SK-N-MC (cell line): Measurements from ENCODE around the gene C4orf51.
"Not testable (repeated sequence)": the region's sequence is repeated elsewhere in the genome, so short reads cannot be mapped to it uniquely, and the experiment has no call there.

ENCODE experiments used
- DNase-seq: peaks from one replicate; pipeline ENCODE4 v3.0.0-alpha.2; 2011; ENCODE audit warnings: low read depth, low spot score
- H3K27ac ChIP-seq: fragments of 200-600 bp; sonication (generic); 2 replicates; pipeline ENCODE4 v1.5.1; 2016; ENCODE audit warnings: mixed run types
- H3K36me3 ChIP-seq: fragments of 200-600 bp; sonication (generic); 2 replicates; pipeline ENCODE4 v1.6.1; 2017; ENCODE audit warnings: antibody characterized with exemption, low read length, mixed read lengths; ENCODE audit not compliant: insufficient read depth
- H3K4me3 ChIP-seq: fragments of 200-600 bp; sonication (generic); 2 replicates; pipeline ENCODE4 v1.5.1; 2016
- H3K9ac ChIP-seq: fragments of 200-600 bp; sonication (generic); 2 replicates; pipeline ENCODE4 v1.8.0; 2017; ENCODE audit warnings: mixed run types, mixed read lengths; ENCODE audit not compliant: insufficient read length
- H3K9me3 ChIP-seq: fragments of 200-600 bp; sonication (generic); 2 replicates; pipeline ENCODE4 v1.6.1; 2017; ENCODE audit warnings: low read depth, mild to moderate bottlenecking, antibody characterized with exemption, low read length, moderate library complexity, mixed read lengths
- EZH2 ChIP-seq: fragments of 200-600 bp; sonication (generic); IDR thresholded peaks from one replicate; pipeline ENCODE4 v1.6.1; 2017; ENCODE audit warnings: antibody characterized with exemption
- FOXP2 ChIP-seq: optimal IDR thresholded peaks from 2 replicates; pipeline ENCODE3; 2011; ENCODE audit warnings: mild to moderate bottlenecking, moderate library complexity; ENCODE audit not compliant: insufficient read depth; ENCODE audit errors: extremely low read length, control extremely low read depth
- POLR2AphosphoS5 ChIP-seq: IDR thresholded peaks from 2 replicates; pipeline ENCODE4 v1.6.1; 2012; ENCODE audit warnings: mild to moderate bottlenecking, low read depth, low read length, borderline replicate concordance

Gene C4orf51

GRCh38 chr4:145665773-145666172, 14.2 kb upstream of the C4orf51 start:
- Histone ChIP-seq H3K4me3 (no peak overlapping the region), H3K27ac (no peak overlapping the region), H3K9ac (no peak overlapping the region), H3K36me3 (no peaks in the 10 kb centered on the region), H3K9me3 (no peaks in the 10 kb centered on the region)
- TF ChIP-seq EZH2 (no peak), POLR2AphosphoS5 (no peak)
- DNase-seq, result no peak

DNA sequence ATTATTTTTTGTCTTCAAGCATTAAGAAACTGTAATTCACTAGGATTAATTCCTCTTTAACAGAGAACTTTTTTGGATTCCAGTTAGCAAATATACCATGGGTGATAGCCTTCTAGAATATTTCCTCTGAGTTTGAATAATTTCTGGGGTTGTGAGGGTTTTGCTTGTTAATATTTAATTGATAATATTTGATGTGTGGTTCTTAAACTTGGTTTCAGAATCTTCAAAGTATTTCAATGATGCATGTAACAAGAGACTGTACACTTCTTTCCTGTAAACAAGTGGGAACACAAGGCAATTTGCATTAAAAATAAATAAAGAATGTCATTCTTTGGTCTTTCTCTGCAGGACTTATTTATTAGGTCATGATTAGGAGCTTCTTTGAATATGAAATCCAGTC, 9.5 kb upstream of the C4orf51 start:
- TF ChIP-seq EZH2, result no peak
- no peak for TF ChIP-seq FOXP2
- TF ChIP-seq POLR2AphosphoS5, result no peak

GRCh38 chr4:145679520-145679919, 426 bp upstream of the C4orf51 start:
- TF ChIP-seq FOXP2 (no peak), EZH2 (no peak), POLR2AphosphoS5 (no peak)
- no peaks in the 10 kb centered on the region for H3K9me3 ChIP-seq
- no peak overlapping the region for H3K9ac ChIP-seq
- no peaks in the 10 kb centered on the region for H3K36me3 ChIP-seq
- no peak overlapping the region for H3K4me3 ChIP-seq
- H3K27ac ChIP-seq, result no peak overlapping the region
- no peak for DNase-seq

More for the DNA sequence above, 9.5 kb upstream of the C4orf51 start:
- no peak for DNase-seq
- no peak overlapping the region for H3K27ac ChIP-seq
- no peaks in the 10 kb centered on the region for H3K9me3 ChIP-seq
- no peaks in the 10 kb centered on the region for H3K36me3 ChIP-seq
- no peak overlapping the region for H3K9ac ChIP-seq
- H3K4me3 ChIP-seq, result no peak overlapping the region

DNA sequence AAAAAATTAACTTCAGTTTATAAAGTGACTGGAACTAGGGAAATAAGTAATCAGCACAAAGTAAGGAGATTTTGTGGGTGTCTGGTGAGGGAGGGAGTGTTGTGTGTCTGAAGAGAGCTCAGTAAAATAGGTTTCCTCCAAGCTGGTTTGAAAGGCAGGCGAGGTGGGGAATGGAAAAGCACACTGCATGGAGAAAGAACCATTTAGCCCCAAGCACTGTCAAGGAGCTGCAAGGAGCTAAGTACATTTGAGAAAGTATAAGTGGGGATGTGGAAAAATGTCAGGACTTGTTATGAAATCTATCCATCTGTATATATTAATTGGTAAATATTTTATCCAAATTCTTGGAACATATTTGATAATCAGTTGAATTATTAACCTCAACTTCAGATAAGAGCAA, 956 bp downstream of the C4orf51 start:
- Histone ChIP-seq H3K27ac (no peak overlapping the region), H3K9me3 (no peaks in the 10 kb centered on the region), H3K9ac (no peak overlapping the region), H3K4me3 (no peak overlapping the region), H3K36me3 (no peaks in the 10 kb centered on the region)
- TF ChIP-seq FOXP2, result no peak
- no peak for TF ChIP-seq POLR2AphosphoS5
- TF ChIP-seq EZH2, result no peak
- DNase-seq, result no peak

DNA sequence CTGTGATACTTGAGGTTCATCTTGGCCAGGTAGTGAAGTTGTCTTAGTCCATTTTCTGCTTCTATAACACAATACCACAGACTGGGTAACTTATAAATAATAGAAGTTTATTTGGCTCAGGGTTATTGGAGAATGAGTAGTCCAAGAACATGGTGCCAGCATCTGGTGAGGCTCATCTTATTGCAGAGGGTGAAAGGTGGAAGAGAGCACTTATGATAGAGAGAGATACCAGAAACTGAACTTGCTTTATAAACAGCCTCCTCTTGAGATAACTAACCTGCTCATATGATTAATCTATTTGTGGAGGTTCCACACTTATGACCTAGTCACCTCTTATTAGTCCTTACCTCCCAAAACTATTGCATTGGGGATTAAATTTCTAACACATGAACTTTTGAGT, 1.6 kb downstream of the C4orf51 start:
- no peaks in the 10 kb centered on the region for H3K9me3 ChIP-seq
- no peak for DNase-seq
- no peak overlapping the region for H3K27ac ChIP-seq
- H3K36me3 ChIP-seq, result no peaks in the 10 kb centered on the region
- no peak for TF ChIP-seq POLR2AphosphoS5
- no peak for TF ChIP-seq EZH2
- no peak for TF ChIP-seq FOXP2
- H3K9ac ChIP-seq, result no peak overlapping the region
- no peak overlapping the region for H3K4me3 ChIP-seq

- TF ChIP-seq EZH2, result no peak
- DNase-seq, result no peak
- no peak overlapping the region for H3K27ac ChIP-seq
- H3K36me3 ChIP-seq, result no peaks in the 10 kb centered on the region
- H3K9ac ChIP-seq, result no peak overlapping the region
- H3K9me3 ChIP-seq, result no peaks in the 10 kb centered on the region
- no peak overlapping the region for H3K4me3 ChIP-seq
Observed at GRCh38 chr4:145681956-145682355, 2.0 kb downstream of the C4orf51 start.

- Histone ChIP-seq H3K9me3 (no peaks in the 10 kb centered on the region), H3K4me3 (no peak overlapping the region), H3K36me3 (no peaks in the 10 kb centered on the region), H3K27ac (no peak overlapping the region), H3K9ac (no peak overlapping the region)
- DNase-seq, result no peak
- TF ChIP-seq POLR2AphosphoS5, result no peak
- no peak for TF ChIP-seq EZH2
- no peak for TF ChIP-seq FOXP2
Observed at GRCh38 chr4:145686991-145687390, 7.0 kb downstream of the C4orf51 start.

GRCh38 chr4:145690610-145691009, 10.7 kb downstream of the C4orf51 start:
- H3K36me3 ChIP-seq, result no peaks in the 10 kb centered on the region
- TF ChIP-seq EZH2 (no peak), POLR2AphosphoS5 (no peak), FOXP2 (no peak)
- no peak overlapping the region for H3K9ac ChIP-seq
- no peaks in the 10 kb centered on the region for H3K9me3 ChIP-seq
- H3K4me3 ChIP-seq, result no peak overlapping the region
- no peak for DNase-seq
- H3K27ac ChIP-seq, result no peak overlapping the region

DNA sequence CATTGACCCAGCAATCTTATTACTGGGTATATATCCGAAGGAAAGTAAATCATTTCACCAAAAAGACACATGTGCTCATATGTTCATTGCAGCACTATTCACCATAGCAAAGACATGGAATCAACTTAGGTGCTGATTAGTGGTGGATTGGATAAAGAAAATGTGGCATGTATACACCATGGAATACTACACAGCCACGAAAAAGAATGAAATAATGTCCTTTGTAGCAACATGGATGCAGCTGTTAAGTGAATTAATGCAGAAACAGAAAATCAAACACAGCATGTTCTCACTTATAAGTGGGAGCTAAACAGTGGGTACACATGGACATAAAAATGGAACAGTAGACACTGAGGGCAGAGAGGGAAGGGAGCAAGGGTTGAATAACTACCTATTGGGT, 11.5 kb downstream of the C4orf51 start:
- not testable (repeated sequence) for H3K27ac ChIP-seq, DNase-seq, H3K4me3 ChIP-seq, H3K9me3 ChIP-seq, H3K36me3 ChIP-seq, H3K9ac ChIP-seq

- TF ChIP-seq FOXP2, result no peak
- no peak for TF ChIP-seq POLR2AphosphoS5
- TF ChIP-seq EZH2, result no peak
- no peak for DNase-seq
- H3K36me3 ChIP-seq, result no peaks in the 10 kb centered on the region
- no peak overlapping the region for H3K27ac ChIP-seq
- H3K4me3 ChIP-seq, result no peak overlapping the region
- no peak overlapping the region for H3K9ac ChIP-seq
- H3K9me3 ChIP-seq, result no peaks in the 10 kb centered on the region
Observed at GRCh38 chr4:145694929-145695328, 15.0 kb downstream of the C4orf51 start.
